GM12864 (cell line): Measurements from ENCODE around the gene CFDP1.
"Not testable (repeated sequence)": the region's sequence is repeated elsewhere in the genome, so short reads cannot be mapped to it uniquely, and the experiment has no call there.

Experiments
- DNase-seq: peaks from one replicate; pipeline ENCODE4 v3.0.0-alpha.2; 2011; ENCODE audit warnings: low read depth
- H3K4me3 ChIP-seq: 2 replicates; pipeline ENCODE4 v1.5.1; 2011; ENCODE audit warnings: mild to moderate bottlenecking, low read depth, low read length, control low read depth
- CTCF ChIP-seq: IDR thresholded peaks from 2 replicates; pipeline ENCODE4 v1.5.1; 2011; ENCODE audit warnings: low read depth, mild to moderate bottlenecking, moderate library complexity, low read length, control low read depth, inconsistent platforms; ENCODE audit errors: missing control alignments

Gene CFDP1

GRCh38 chr16:75287708-75288107 is 145.6 kb downstream of the CFDP1 start:
- no peak overlapping the region for H3K4me3 ChIP-seq
- DNase-seq: no peak
- no peak for TF ChIP-seq CTCF

- no peak for DNase-seq
Measured at GRCh38 chr16:75286389-75286788, 146.9 kb downstream of the CFDP1 start.

GRCh38 chr16:75282466-75283281 is 150.6 kb downstream of the CFDP1 start:
- no peak for TF ChIP-seq CTCF
- no peak for DNase-seq
- no peak overlapping the region for H3K4me3 ChIP-seq

More at GRCh38 chr16:75286389-75286788, 146.9 kb downstream of the CFDP1 start:
- TF ChIP-seq CTCF: no peak
- no peak overlapping the region for H3K4me3 ChIP-seq

- no peak for DNase-seq
- TF ChIP-seq CTCF: no peak
- no peak overlapping the region for H3K4me3 ChIP-seq
Measured at GRCh38 chr16:75281826-75282225, 151.5 kb downstream of the CFDP1 start.

- H3K4me3 ChIP-seq, DNase-seq: not testable (repeated sequence)
Measured at GRCh38 chr16:75281009-75281408, 152.3 kb downstream of the CFDP1 start.

- H3K4me3 ChIP-seq: no peak overlapping the region
- no peak for DNase-seq
- no peak for TF ChIP-seq CTCF
Measured at GRCh38 chr16:75280331-75280804, 152.9 kb downstream of the CFDP1 start.

GRCh38 chr16:75279305-75279704 is 154.0 kb downstream of the CFDP1 start:
- no peak for DNase-seq
- H3K4me3 ChIP-seq: no peak overlapping the region
- no peak for TF ChIP-seq CTCF
